PFSK-1 (cell line): ENCODE measurements around the gene CD34.

Experiments used
- FOXP2 ChIP-seq: optimal IDR thresholded peaks from 2 replicates; pipeline ENCODE3; 2011; ENCODE audit warnings: borderline replicate concordance, control low read depth, inconsistent platforms; ENCODE audit not compliant: insufficient read depth; ENCODE audit errors: extremely low read length, extremely low read depth
- POLR2AphosphoS5 ChIP-seq: IDR thresholded peaks from 2 replicates; pipeline ENCODE4 v1.6.1; 2012; ENCODE audit warnings: low read depth, mild to moderate bottlenecking, control low read depth, low read length, moderate library complexity
- SIN3A ChIP-seq: IDR thresholded peaks from 2 replicates; pipeline ENCODE4 v1.6.1; 2012; ENCODE audit warnings: mild to moderate bottlenecking, low read length, moderate library complexity, borderline replicate concordance; ENCODE audit not compliant: insufficient read depth
- TAF1 ChIP-seq: IDR thresholded peaks from 2 replicates; pipeline ENCODE4 v1.6.1; 2012; ENCODE audit warnings: low read length, control low read depth, borderline replicate concordance; ENCODE audit not compliant: insufficient read depth
- TF ChIP-seq, protein P1 (sequence below), 2 experiments: IDR thresholded peaks; 2 replicates each; pipeline versions ENCODE4 v1.6.1 to v1.8.0; 2011 to 2012; ENCODE audit warnings: low read depth in 2 of 2, low read length in 2 of 2, control low read depth in 1 of 2, inconsistent platforms in 1 of 2, mild to moderate bottlenecking in 1 of 2, moderate library complexity in 1 of 2; ENCODE audit not compliant: insufficient read depth in 1 of 2

Gene CD34

DNA sequence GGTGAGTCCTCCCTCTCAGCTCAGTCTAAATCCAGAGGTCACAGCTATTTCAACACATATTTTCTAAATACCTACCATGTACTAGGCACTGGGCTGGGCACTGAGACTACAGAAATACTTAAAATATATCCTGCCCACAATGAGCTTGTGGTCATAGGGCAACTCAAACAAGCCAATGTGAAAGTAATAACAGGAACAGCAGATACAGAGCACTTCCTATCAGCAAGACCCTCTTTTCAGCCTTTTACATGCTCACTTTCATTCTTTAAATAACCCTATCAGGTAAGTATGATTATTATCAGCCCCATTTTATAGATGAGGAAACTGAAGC, 71.9 kb downstream of the CD34 start:
- TF ChIP-seq FOXP2 (no peak), SIN3A (no peak), TAF1 (no peak), POLR2AphosphoS5 (no peak)
- TF ChIP-seq, protein P1, sequence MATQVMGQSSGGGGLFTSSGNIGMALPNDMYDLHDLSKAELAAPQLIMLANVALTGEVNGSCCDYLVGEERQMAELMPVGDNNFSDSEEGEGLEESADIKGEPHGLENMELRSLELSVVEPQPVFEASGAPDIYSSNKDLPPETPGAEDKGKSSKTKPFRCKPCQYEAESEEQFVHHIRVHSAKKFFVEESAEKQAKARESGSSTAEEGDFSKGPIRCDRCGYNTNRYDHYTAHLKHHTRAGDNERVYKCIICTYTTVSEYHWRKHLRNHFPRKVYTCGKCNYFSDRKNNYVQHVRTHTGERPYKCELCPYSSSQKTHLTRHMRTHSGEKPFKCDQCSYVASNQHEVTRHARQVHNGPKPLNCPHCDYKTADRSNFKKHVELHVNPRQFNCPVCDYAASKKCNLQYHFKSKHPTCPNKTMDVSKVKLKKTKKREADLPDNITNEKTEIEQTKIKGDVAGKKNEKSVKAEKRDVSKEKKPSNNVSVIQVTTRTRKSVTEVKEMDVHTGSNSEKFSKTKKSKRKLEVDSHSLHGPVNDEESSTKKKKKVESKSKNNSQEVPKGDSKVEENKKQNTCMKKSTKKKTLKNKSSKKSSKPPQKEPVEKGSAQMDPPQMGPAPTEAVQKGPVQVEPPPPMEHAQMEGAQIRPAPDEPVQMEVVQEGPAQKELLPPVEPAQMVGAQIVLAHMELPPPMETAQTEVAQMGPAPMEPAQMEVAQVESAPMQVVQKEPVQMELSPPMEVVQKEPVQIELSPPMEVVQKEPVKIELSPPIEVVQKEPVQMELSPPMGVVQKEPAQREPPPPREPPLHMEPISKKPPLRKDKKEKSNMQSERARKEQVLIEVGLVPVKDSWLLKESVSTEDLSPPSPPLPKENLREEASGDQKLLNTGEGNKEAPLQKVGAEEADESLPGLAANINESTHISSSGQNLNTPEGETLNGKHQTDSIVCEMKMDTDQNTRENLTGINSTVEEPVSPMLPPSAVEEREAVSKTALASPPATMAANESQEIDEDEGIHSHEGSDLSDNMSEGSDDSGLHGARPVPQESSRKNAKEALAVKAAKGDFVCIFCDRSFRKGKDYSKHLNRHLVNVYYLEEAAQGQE (IDR thresholded peaks at IDR 0.05; ENCODE audit: insufficient read depth in 1 of 2, low read depth in 2 of 2, low read length in 2 of 2), result no peak

DNA sequence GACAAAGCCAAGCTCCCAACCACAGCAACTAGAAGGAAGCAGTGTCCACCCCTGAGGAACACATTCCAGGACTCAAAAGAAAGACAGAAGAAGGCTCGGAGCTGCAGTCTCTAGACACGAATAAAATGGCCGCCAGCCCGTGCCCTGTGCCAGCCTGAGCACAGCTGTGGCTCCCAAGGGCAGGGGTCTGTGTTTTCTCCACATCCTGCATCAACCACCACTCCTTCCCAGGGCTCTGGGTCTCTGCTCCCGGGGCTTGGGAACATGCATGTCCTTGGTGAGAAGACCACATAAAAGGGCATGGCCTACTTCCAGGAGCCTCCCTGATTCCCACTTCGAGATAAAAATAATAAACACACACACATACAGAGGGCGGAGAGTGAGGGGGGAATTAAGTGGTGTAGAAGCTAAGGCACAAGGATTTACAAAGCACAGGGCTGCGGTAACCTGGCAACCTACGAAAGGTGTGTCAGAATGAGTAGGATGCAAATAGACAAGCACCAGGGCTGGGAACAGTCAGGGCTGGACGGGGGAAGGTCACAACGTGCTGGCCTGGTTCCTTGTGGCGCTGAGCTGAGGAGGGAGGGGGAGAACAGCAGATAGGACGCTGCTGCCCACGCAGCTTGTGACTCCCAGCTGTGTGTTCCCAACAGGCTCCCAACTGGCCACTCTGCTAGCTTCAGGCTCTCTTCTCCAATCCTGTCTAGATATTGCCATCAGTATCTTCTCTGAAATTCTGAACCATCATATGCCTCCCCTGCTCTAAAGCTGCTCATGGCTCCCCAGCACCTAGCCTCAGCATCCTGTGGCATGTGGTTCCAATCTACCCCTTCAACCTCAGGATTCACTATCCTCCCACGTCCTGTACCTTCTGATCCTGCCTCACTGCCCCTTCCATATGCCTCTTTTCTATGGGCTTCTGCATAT, 72.5 kb downstream of the CD34 start:
- TF ChIP-seq SIN3A (no peak), POLR2AphosphoS5 (no peak), TAF1 (no peak)
- TF ChIP-seq, protein P1 (IDR thresholded peaks at IDR 0.05; ENCODE audit: insufficient read depth in 1 of 2, low read depth in 2 of 2, low read length in 2 of 2), result no peak

DNA sequence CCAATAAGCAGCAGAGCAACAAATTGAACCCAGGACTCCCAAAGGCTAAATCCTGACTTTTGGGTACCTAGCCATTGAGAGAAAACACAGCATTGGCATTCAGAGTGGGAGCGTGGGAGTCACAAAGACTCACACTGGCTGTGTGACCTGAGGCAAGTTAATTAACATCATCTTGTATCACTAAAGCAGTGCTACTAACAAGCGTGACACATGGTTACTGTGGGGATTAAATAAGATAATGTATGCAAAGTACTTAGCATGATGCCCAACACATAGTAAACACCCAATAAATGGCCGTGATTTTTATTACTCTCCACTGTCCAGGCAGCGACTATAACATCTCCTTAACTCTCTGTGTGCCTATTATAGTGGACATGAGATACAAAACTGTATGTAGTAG, 73.3 kb downstream of the CD34 start:
- no peak for TF ChIP-seq SIN3A
- TF ChIP-seq POLR2AphosphoS5, result no peak
- TF ChIP-seq TAF1, result no peak
- TF ChIP-seq, protein P1 (IDR thresholded peaks at IDR 0.05; ENCODE audit: insufficient read depth in 1 of 2, low read depth in 2 of 2, low read length in 2 of 2), result no peak
- TF ChIP-seq FOXP2, result no peak

DNA sequence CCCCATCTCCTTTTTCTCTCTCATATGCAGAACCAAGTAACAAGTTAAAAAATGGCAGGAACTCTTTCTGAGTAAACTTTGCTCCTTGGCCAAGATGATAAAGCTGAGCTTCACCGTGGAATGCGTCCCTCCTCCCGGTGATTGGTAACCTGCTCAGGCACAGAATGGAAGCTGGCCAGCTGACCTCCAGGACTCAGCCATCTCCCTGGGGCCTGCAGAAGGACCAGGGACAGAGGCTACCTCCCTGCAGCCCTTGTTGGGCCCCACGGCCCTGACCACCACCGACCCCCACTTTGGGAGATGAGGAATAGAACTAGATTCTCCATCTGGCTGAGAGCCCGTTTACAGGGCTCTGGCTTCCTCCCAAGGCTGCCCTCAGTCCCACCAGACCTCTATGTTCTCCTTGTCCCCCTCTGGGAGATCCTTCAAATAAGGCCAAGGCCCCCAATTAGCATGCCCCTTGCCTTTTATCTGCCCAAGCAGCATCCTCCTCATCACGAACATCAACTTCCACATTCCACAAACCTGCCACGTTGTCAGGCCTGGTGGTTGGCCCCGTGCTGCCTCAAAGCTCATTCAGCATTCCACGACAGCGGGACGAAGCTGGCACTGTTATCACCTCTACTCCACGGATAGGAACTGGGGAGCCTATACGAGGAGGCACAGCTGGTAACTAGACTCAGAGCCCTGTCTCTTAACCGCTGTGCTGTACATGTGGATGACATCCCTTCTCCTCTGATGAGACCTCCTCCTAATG, 74.2 kb downstream of the CD34 start:
- TF ChIP-seq SIN3A (no peak), POLR2AphosphoS5 (no peak), TAF1 (no peak), FOXP2 (no peak)
- TF ChIP-seq, protein P1 (IDR thresholded peaks at IDR 0.05; ENCODE audit: insufficient read depth in 1 of 2, low read depth in 2 of 2, low read length in 2 of 2), result no peak
